ENCODE measurements around the gene IL5.

DNA sequence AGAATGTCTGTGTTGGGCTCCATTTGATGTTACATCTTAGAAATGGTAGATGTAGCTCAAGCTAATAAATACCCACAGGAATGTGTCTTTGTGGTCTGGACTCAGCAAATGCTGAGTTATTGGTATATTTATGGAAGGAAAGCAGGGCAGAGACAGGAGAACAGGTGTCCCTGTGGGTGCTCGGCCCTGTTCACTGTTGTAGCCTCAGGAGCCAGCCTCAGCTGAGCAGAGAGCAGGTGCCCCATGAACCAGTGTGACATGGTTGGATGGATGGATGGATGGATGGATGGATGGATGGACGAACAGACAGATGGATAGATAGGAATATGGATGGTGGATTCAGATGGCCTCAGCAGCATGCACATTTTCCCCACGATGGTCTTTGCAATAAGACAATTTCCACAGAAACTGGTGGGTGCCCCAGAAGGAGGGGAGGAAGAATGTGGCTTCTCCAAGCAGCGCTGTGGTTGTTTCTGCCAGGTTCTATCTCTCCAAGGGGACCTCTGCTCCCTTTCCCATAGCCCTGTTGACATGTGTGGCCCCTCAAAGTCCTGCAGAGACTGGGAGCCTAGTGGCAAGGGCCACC is 44.5 kb downstream of the IL5 start:
- TF ChIP-seq, protein P1, sequence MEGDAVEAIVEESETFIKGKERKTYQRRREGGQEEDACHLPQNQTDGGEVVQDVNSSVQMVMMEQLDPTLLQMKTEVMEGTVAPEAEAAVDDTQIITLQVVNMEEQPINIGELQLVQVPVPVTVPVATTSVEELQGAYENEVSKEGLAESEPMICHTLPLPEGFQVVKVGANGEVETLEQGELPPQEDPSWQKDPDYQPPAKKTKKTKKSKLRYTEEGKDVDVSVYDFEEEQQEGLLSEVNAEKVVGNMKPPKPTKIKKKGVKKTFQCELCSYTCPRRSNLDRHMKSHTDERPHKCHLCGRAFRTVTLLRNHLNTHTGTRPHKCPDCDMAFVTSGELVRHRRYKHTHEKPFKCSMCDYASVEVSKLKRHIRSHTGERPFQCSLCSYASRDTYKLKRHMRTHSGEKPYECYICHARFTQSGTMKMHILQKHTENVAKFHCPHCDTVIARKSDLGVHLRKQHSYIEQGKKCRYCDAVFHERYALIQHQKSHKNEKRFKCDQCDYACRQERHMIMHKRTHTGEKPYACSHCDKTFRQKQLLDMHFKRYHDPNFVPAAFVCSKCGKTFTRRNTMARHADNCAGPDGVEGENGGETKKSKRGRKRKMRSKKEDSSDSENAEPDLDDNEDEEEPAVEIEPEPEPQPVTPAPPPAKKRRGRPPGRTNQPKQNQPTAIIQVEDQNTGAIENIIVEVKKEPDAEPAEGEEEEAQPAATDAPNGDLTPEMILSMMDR (IDR thresholded peaks at IDR 0.05; ENCODE audit: extremely low read depth in 1 of 2, insufficient read depth in 1 of 2, low read depth in 1 of 2, low read length in 2 of 2) = no peak
- no peak for TF ChIP-seq EZH2 (IDR thresholded peaks at IDR 0.05; ENCODE audit: borderline replicate concordance, low read depth, low read length, severe bottlenecking)
- TF ChIP-seq POLR2A (IDR thresholded peaks at IDR 0.05; ENCODE audit: low read depth, low read length) = no peak
- no peak for TF ChIP-seq POLR2AphosphoS5 (IDR thresholded peaks at IDR 0.05; ENCODE audit: insufficient read depth, low read depth, low read length)

Data from endothelial cell of umbilical vein (primary cell).